GM10847 (cell line): ENCODE measurements around the gene UCHL3.

Experiments
- POLR2A ChIP-seq: IDR thresholded peaks from 2 replicates; pipeline ENCODE4 v1.6.1; 2011; ENCODE audit not compliant: insufficient read length; ENCODE audit errors: extremely low read depth

Gene UCHL3

DNA sequence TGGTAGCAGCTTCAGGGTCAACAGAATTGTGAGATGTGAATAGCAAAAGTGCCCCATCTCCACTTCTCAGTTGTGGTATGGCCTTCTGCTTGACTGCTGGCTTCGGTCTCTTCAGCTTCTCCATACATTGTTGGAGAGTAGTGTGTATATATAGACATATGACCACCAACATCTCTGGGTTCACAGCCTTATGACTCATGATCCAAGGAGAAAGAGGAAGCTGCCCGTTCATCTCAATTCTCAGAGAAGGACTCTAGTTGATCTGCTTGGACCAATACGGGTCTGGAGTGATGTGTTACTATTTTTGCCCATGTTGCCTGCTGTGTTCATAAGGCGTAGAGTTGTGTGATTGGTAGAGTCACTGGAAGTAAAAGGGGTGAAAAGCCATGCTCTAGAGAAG, 8.3 kb upstream of the UCHL3 start:
- no peak for TF ChIP-seq POLR2A

- TF ChIP-seq POLR2A: no peak
These were observed 7.6 kb upstream of the UCHL3 start for GRCh38 chr13:75541961-75542360.

- no peak for TF ChIP-seq POLR2A
These were observed 4.8 kb upstream of the UCHL3 start for GRCh38 chr13:75544681-75545330.

GRCh38 chr13:75547917-75548316, 1.7 kb upstream of the UCHL3 start:
- no peak for TF ChIP-seq POLR2A

GRCh38 chr13:75550159-75550567, 572 bp downstream of the UCHL3 start:
- no peak for TF ChIP-seq POLR2A

DNA sequence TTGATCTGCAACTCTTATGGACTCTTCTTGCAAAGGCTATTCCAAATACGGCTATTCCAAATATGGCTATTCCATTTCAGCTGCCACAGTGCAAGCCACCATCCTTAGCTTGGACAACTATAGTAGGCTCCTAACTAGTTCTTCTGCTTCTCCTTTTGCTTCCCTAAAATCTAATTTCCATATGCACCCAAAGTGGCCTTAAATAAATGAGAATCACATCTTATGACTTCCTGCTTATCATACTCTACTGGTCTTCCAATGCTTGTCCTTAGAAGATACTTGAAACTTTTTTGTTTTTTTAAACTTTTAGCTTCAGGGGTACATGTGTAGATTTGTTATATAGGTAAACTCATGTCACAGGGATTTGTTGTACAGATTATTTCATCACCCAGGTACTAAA, 4.9 kb downstream of the UCHL3 start:
- no peak for TF ChIP-seq POLR2A

DNA sequence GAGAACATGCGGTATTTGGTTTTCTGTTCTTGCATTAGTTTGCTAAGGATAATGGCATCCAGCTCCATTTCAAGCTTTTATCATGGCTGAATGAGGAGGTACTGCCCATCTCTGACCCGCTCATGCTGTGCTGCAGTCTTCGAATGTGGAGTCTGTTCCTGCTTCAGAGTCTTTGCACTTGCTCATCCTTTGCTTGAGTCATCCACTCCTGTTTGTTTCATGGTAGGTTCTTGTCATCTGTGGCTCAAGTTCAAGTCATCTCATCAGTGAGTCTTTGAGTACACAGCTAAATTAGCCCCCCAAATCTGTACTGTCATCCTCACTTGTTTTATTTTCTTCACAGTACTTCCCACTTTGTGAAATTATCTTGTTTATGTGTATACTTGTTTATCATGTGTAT, 5.4 kb downstream of the UCHL3 start:
- no peak for TF ChIP-seq POLR2A

DNA sequence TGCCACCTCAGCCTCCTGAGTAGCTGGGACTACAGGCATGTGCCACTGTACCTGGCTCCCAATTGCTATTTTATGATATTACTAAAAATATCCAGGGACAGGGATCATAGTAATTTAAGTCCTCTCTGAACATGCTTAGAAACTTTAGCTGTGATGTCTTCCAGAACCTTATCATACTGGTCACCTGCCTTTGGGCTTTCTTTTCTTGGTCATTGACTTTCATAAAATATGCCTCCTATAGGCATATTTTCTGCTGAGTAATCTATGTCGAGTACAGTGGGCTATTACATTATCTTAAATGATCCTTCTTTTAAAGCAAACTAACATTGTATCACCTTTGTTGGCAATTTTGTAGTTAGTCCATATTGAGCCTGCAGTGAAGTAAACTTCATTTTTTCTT, 6.2 kb downstream of the UCHL3 start:
- no peak for TF ChIP-seq POLR2A

- no peak for TF ChIP-seq POLR2A
These were observed 7.4 kb downstream of the UCHL3 start for GRCh38 chr13:75556961-75557360.

- no peak for TF ChIP-seq POLR2A
These were observed 8.7 kb downstream of the UCHL3 start for GRCh38 chr13:75558145-75558840.

- no peak for TF ChIP-seq POLR2A
These were observed 17.1 kb downstream of the UCHL3 start for GRCh38 chr13:75566658-75567057.

GRCh38 chr13:75569576-75569975, 20.0 kb downstream of the UCHL3 start:
- no peak for TF ChIP-seq POLR2A

DNA sequence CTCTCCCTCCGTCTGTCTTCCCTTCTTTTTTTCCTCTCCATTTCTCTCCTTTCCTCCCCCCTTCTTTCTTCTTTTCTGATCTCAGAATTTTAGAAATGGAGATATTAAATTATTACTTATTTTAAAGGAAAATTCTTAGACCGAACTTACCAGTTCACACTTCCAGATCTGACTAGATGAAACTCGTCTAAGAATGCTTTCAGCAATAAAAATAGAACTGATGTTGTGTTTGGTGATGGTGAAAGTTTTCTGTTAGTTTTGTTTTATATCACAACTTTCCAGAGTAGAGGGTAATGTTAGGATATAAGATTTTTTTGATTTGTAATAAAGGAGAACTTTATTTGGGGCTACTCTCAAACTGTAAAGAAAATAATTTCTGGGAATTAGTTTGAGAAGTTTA, 29.9 kb downstream of the UCHL3 start:
- TF ChIP-seq POLR2A: no peak

DNA sequence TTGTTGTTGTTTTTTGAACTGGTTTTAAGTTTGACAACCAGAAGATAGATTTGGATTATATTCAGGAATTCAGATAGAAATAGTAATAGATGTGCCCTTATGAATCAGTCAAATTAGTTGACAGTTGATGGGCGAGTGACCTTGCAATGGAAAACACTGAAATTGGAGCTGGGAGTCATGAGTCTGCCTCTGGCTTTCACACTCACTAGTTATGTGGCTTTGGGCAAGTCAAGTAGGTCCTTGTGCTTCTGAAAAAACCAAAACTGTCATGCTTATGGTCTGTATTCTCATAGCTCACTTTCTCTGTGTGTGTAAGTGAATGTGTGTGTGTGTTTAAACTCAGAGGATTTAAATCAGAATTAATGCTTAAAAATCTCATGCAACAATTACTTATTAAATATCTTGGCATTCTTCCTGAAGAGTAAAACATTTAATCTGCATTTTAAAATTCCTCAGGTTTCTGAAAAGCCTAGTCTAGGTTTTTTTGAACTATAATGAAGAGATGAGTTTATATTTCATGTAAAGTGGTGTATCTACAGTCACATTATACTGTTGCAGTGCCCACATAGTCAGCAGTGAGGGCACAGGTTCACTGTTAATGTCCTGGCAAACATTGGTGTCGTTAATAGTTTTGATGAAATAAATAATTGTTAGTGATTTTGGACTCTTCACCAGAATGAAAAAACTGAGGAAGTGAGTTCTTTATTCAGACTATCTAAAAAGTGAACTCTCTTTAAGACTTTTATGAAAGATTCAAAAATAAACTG, 32.5 kb downstream of the UCHL3 start:
- TF ChIP-seq POLR2A: no peak

DNA sequence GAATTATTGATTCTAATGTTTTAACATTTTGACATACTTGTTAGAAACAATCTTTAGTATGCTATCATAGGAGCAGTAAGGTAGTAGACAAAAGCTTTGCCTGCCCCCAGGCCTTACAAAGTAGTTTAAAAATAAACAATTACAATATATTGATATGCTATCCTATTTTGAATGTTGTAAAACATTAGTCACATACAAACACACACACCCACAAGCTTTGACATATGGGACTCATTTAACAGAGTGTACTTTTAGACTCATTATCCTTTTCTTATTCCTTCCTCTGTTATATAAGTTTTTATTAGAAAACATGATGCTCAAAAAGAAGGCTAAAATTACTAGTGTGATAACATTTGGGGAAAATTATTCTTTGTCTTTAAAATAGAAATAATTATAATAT, 33.5 kb downstream of the UCHL3 start:
- no peak for TF ChIP-seq POLR2A

DNA sequence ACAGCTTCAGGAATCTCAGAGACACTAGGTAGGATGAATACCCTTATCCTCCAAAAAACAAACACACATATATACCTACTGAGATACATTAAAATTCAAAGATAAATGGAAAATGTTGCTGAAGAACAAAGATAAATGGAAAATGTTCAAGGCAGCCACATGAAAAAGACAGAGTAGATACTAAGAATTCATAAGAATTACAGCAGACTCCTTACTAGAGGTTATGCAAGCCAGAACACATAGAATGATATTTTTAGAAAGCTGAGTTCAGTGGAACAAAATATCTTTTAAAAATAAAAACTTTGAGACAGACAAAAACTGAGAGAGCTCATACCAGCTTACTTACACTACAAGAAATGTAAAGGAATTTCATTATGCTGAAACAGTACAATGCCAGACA, 35.6 kb downstream of the UCHL3 start:
- no peak for TF ChIP-seq POLR2A
